GM18951 (cell line): Measurements from ENCODE around the gene FILIP1.

Experiments used
- POLR2A ChIP-seq: IDR thresholded peaks from 4 replicates; pipeline ENCODE4 v1.6.1; 2011; ENCODE audit warnings: mild to moderate bottlenecking; ENCODE audit not compliant: insufficient read length, insufficient read depth; ENCODE audit errors: extremely low read depth
- in situ Hi-C: fragments of 300-500 bp; cut with MboI; formaldehyde crosslinking; loops from one replicate; pipeline ENCODE4 v1.12.0; 2022; ENCODE audit warnings: low sequenced_read_pairs, mixed read lengths, inconsistent platforms; ENCODE audit not compliant: unreplicated experiment

FILIP1 gene

GRCh38 chr6:75296811-75297779 is 196.5 kb downstream of the FILIP1 start:
- in situ Hi-C loops, result loop anchor here (10.0 kb wide), 1 partner anchor 238 kb away; no protein-coding TSS in a partner anchor
- no peak for TF ChIP-seq POLR2A

GRCh38 chr6:75292555-75292954 is 201.0 kb downstream of the FILIP1 start:
- no peak for TF ChIP-seq POLR2A
- in situ Hi-C loops, result loop anchor here (10.0 kb wide), 1 partner anchor 242 kb away; no protein-coding TSS in a partner anchor

- no peak for TF ChIP-seq POLR2A
- in situ Hi-C loops, result loop anchor here (10.0 kb wide), 1 partner anchor 243 kb away; no protein-coding TSS in a partner anchor
These were observed 201.9 kb downstream of the FILIP1 start for GRCh38 chr6:75291744-75292143.

GRCh38 chr6:75291331-75291730 is 202.3 kb downstream of the FILIP1 start:
- in situ Hi-C loops, result loop anchor here (10.0 kb wide), 1 partner anchor 243 kb away; no protein-coding TSS in a partner anchor
- TF ChIP-seq POLR2A, result no peak

GRCh38 chr6:75290136-75290945 is 203.3 kb downstream of the FILIP1 start:
- no peak for TF ChIP-seq POLR2A
- in situ Hi-C loops, result loop anchor here (10.0 kb wide), 1 partner anchor 244 kb away; no protein-coding TSS in a partner anchor

GRCh38 chr6:75288023-75288422 is 205.6 kb downstream of the FILIP1 start:
- in situ Hi-C loops, result no loop called here
- TF ChIP-seq POLR2A, result no peak

- TF ChIP-seq POLR2A, result no peak
- in situ Hi-C loops, result no loop called here
These were observed 206.2 kb downstream of the FILIP1 start for GRCh38 chr6:75287424-75287823.

GRCh38 chr6:75286955-75287354 is 206.6 kb downstream of the FILIP1 start:
- in situ Hi-C loops, result no loop called here
- no peak for TF ChIP-seq POLR2A

- no peak for TF ChIP-seq POLR2A
These were observed 208.3 kb downstream of the FILIP1 start for GRCh38 chr6:75285283-75285639.

GRCh38 chr6:75284632-75285282 is 208.8 kb downstream of the FILIP1 start, which contains the start of gene TMEM30A:
Gene TMEM30A (minus strand): TSS chr6:75284792. CDS start chr6:75284638, 154 bp downstream.
- TF ChIP-seq POLR2A, result peak; percentile 97
- in situ Hi-C loops, result no loop called here

More at GRCh38 chr6:75285283-75285639, 208.3 kb downstream of the FILIP1 start:
- in situ Hi-C loops, result no loop called here

GRCh38 chr6:75283907-75284631 is 209.5 kb downstream of the FILIP1 start:
- in situ Hi-C loops, result no loop called here
- TF ChIP-seq POLR2A, result no peak

GRCh38 chr6:75282706-75283105 is 210.9 kb downstream of the FILIP1 start:
- no peak for TF ChIP-seq POLR2A
- in situ Hi-C loops, result no loop called here
